Esophagus muscularis mucosa (tissue), 4 donors: ENCODE results near the gene GALE. TPM values are rescaled to one million over a fixed set of nuclear protein-coding genes. Genes with fewer than 3 reads are reported as not detected.
A peak's percentile ranks its signal among the peaks of the same experiment; 100 is the strongest.

Experiments
- DNase-seq: peaks from one replicate; pipeline ENCODE4 v3.0.0-alpha.2; 2017; ENCODE audit errors: extremely low spot score
- H3K27ac ChIP-seq, 4 donors: fragments of 200-600 bp; sonication (generic); replicated peaks in 1 of 4; 1 replicate in 3 of 4; 2 replicates in 1 of 4; pipeline ENCODE4 v1.5.1; 2016 to 2019; ENCODE audit warnings: mild to moderate bottlenecking in 1 of 4
- H3K27me3 ChIP-seq, 4 donors: fragments of 200-600 bp; sonication (generic); one replicate each; pipeline versions ENCODE4 v1.5.1 to v1.6.0; 2016 to 2019
- H3K36me3 ChIP-seq, 4 donors: fragments of 200-600 bp; sonication (generic); one replicate each; pipeline ENCODE4 v1.5.1; 2016 to 2019
- H3K4me1 ChIP-seq, 4 donors: fragments of 200-600 bp; sonication (generic); one replicate each; pipeline ENCODE4 v1.5.1; 2016 to 2019
- H3K4me3 ChIP-seq, 4 donors: fragments of 200-600 bp; sonication (generic); 1 replicate in 2 of 4; 2 replicates in 2 of 4; pipeline ENCODE4 v1.5.1; 2016 to 2019; ENCODE audit warnings: mild to moderate bottlenecking in 4 of 4, moderate library complexity in 1 of 4
- H3K9me3 ChIP-seq, 4 donors: fragments of 200-600 bp; sonication (generic); 1 replicate in 3 of 4; 2 replicates in 1 of 4; pipeline ENCODE4 v1.5.1; 2016 to 2019
- EP300 ChIP-seq: sonication (generic); formaldehyde crosslinking; IDR thresholded peaks from one replicate; pipeline ENCODE4 v1.6.1; 2017; ENCODE audit warnings: antibody characterized with exemption
- POLR2A ChIP-seq: fragments of 450-650 bp; IDR thresholded peaks from one replicate; pipeline ENCODE4 v1.6.1; 2017; ENCODE audit warnings: antibody characterized with exemption, moderate library complexity, mild to moderate bottlenecking, low read depth
- POLR2AphosphoS5 ChIP-seq, 2 donors: sonication (generic); formaldehyde crosslinking; IDR thresholded peaks; one replicate each; pipeline ENCODE4 v1.6.1; 2017; ENCODE audit warnings: antibody characterized with exemption in 2 of 2
- WGBS: methylation state at CpG from one replicate; pipeline ENCODE4 v1.1.5; 2018; 5-methylcytosine and 5-hydroxymethylcytosine counted together
- intact Hi-C: fragments of 100-400 bp; cut with DNase I; formaldehyde crosslinking; loops from one replicate; pipeline ENCODE4 v1.15.1; 2023
- total RNA-seq, 4 donors: library from RNA; depleted of rRNA; stranded (reverse); fragments of >200 nt; gene quantifications; one replicate each; pipeline versions ENCODE4 v1.1.0 to v1.2.1, GENCODE V29; 2016
- TF ChIP-seq, protein P1 (sequence below), 3 experiments: fragments of 200-600 bp in 2 of 3; fragments of 450-650 bp in 1 of 3; sonication (generic) in 2 of 3; IDR thresholded peaks; one replicate each; pipeline ENCODE4 v1.5.1; 2017 to 2019; ENCODE audit warnings: antibody characterized with exemption in 3 of 3, mild to moderate bottlenecking in 2 of 3, moderate library complexity in 1 of 3

The GALE gene
- total RNA-seq, 4 donors from 2014 or later, result 7.1 to 13.6 (median 12.8) TPM

GRCh38 chr1:23751050-23751814, 49.3 kb downstream of the GALE start:
- intact Hi-C loops, result no loop called here
- H3K27me3 ChIP-seq, result no peaks in the 10 kb centered on the region
- 57% methylated on average over 8 of the region's 11 CpGs for WGBS
- H3K4me1 ChIP-seq, result peaks cover 7 to 26% (median 23%) of the 10 kb centered on the region in 4 donors
- no peaks in the 10 kb centered on the region for H3K9me3 ChIP-seq
- TF ChIP-seq POLR2A (no peak), EP300 (no peak), POLR2AphosphoS5 (IDR thresholded peaks at IDR 0.05) (no peak)
- TF ChIP-seq, protein P1, sequence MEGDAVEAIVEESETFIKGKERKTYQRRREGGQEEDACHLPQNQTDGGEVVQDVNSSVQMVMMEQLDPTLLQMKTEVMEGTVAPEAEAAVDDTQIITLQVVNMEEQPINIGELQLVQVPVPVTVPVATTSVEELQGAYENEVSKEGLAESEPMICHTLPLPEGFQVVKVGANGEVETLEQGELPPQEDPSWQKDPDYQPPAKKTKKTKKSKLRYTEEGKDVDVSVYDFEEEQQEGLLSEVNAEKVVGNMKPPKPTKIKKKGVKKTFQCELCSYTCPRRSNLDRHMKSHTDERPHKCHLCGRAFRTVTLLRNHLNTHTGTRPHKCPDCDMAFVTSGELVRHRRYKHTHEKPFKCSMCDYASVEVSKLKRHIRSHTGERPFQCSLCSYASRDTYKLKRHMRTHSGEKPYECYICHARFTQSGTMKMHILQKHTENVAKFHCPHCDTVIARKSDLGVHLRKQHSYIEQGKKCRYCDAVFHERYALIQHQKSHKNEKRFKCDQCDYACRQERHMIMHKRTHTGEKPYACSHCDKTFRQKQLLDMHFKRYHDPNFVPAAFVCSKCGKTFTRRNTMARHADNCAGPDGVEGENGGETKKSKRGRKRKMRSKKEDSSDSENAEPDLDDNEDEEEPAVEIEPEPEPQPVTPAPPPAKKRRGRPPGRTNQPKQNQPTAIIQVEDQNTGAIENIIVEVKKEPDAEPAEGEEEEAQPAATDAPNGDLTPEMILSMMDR (IDR thresholded peaks at IDR 0.05), result peak in 2 of 3 experiments; percentile 26 to 52
- DNase-seq, result no peak
- no peak overlapping the region for H3K4me3 ChIP-seq
- H3K27ac ChIP-seq, result no peak overlapping the region
- H3K36me3 ChIP-seq, result peaks cover 56 to 75% (median 64%) of the 10 kb centered on the region in 4 donors

- H3K4me1 ChIP-seq, result peaks cover 20 to 48% (median 44%) of the 10 kb centered on the region in 4 donors
- H3K36me3 ChIP-seq, result peaks cover 24 to 44% (median 36%) of the 10 kb centered on the region in 4 donors
- H3K27ac ChIP-seq, result no peak overlapping the region
- no peak for DNase-seq
- intact Hi-C loops, result no loop called here
- WGBS, result 82% methylated on average over 3 of the region's 3 CpGs
- H3K4me3 ChIP-seq, result no peak overlapping the region
- H3K9me3 ChIP-seq, result no peaks in the 10 kb centered on the region
- TF ChIP-seq POLR2A, result no peak
- no peak for TF ChIP-seq EP300
- TF ChIP-seq POLR2AphosphoS5 (IDR thresholded peaks at IDR 0.05), result no peak
- TF ChIP-seq, protein P1 (IDR thresholded peaks at IDR 0.05), result no peak
- H3K27me3 ChIP-seq, result no peaks in the 10 kb centered on the region
Measured at GRCh38 chr1:23748016-23748415, 52.5 kb downstream of the GALE start.

Other genes starting within 250 kb of the GALE start
- gene ID3, start 241.3 kb downstream of the GALE start, total RNA-seq, result 100 to 1,000 TPM in 3 of 4 donors, 10 to 100 TPM in 1; 75.2 to 352 (median 274) TPM
- gene RPL11, start 108.9 kb downstream of the GALE start, total RNA-seq, result 1,000 to 10,000 TPM in 1 of 4 donors, 100 to 1,000 TPM in 3; 706 to 1,125 (median 899) TPM
- 10 to 100 TPM; 35.7 to 45.4 (median 39.1) TPM for gene ELOA, start 57.3 kb downstream of the GALE start, total RNA-seq
- 10 to 100 TPM; 43.6 to 66.6 (median 56.0) TPM for gene PITHD1, start 22.3 kb downstream of the GALE start, total RNA-seq
- 10 to 100 TPM; 32.8 to 51.4 (median 40.8) TPM for gene LYPLA2, start 9.6 kb downstream of the GALE start, total RNA-seq
- gene HMGCL, start 24.7 kb upstream of the GALE start, total RNA-seq, result 10 to 100 TPM; 25.5 to 50.0 (median 43.9) TPM
- 10 to 100 TPM; 20.0 to 25.9 (median 25.2) TPM for gene FUCA1, start 67.5 kb upstream of the GALE start, total RNA-seq
- gene CNR2, start 112.6 kb upstream of the GALE start, total RNA-seq, result under 1 TPM in 1 of 4 donors, not detected in 3; 0.17 TPM
- 100 to 1,000 TPM in 3 of 4 donors, 10 to 100 TPM in 1; 93.3 to 156 (median 138) TPM for gene PNRC2, start 159.1 kb upstream of the GALE start, total RNA-seq
- 10 to 100 TPM; 53.6 to 89.7 (median 56.6) TPM for gene SRSF10, start 179.6 kb upstream of the GALE start, total RNA-seq